Stomach (tissue), 9 donors: ENCODE results near the gene ITGAV. TPM values are rescaled to one million over a fixed set of nuclear protein-coding genes. Genes with fewer than 3 reads are reported as not detected.
A peak's percentile ranks its signal among the peaks of the same experiment; 100 is the strongest.

ENCODE experiments used
- DNase-seq, 2 donors: peaks; one replicate each; pipeline versions ENCODE4 v3.0.0 to v3.0.0-alpha.2; 2013 to 2019
- H3K27ac ChIP-seq, 5 donors: fragments of 200-600 bp in 4 of 5; sonication (generic) in 4 of 5; one replicate each; pipeline ENCODE4 v1.5.1; 2013 to 2019; ENCODE audit warnings: mild to moderate bottlenecking in 1 of 5, moderate library complexity in 1 of 5
- H3K27me3 ChIP-seq, 3 donors: fragments of 200-600 bp; sonication (generic); one replicate each; pipeline ENCODE4 v1.5.1; 2017 to 2019; ENCODE audit warnings: mixed run types in 1 of 3
- H3K36me3 ChIP-seq, 4 donors: fragments of 200-600 bp; sonication (generic); 1 replicate in 3 of 4; 2 replicates in 1 of 4; pipeline ENCODE4 v1.5.1; 2016 to 2019
- H3K4me1 ChIP-seq, 4 donors: fragments of 200-600 bp; sonication (generic); one replicate each; pipeline ENCODE4 v1.5.1; 2016 to 2019
- H3K4me3 ChIP-seq, 4 donors: fragments of 200-600 bp; sonication (generic) in 3 of 4; one replicate each; pipeline ENCODE4 v1.5.1; 2016 to 2019; ENCODE audit warnings: mild to moderate bottlenecking in 1 of 4
- H3K9me3 ChIP-seq, 4 donors: fragments of 200-600 bp; sonication (generic); one replicate each; pipeline ENCODE4 v1.5.1; 2016 to 2019
- EP300 ChIP-seq: sonication (generic); formaldehyde crosslinking; IDR thresholded peaks from one replicate; pipeline ENCODE4 v1.6.1; 2017; ENCODE audit warnings: antibody characterized with exemption
- POLR2A ChIP-seq, 4 donors: fragments of 450-650 bp; IDR thresholded peaks; one replicate each; pipeline ENCODE4 v1.6.1; 2016; ENCODE audit warnings: antibody characterized with exemption in 4 of 4, control low read depth in 2 of 4, mild to moderate bottlenecking in 1 of 4, moderate library complexity in 1 of 4
- POLR2AphosphoS5 ChIP-seq, 3 donors: sonication (generic); formaldehyde crosslinking; IDR thresholded peaks; one replicate each; pipeline ENCODE4 v1.6.1; 2016; ENCODE audit warnings: antibody characterized with exemption in 3 of 3
- whole genome bisulfite sequencing, 5 donors: extraction: QIAGEN DNeasy Blood & Tissue Kit in 3 of 5; methylation state at CpG; one replicate each; pipeline versions ENCODE4 v1.1.5 to v1.1.7; 2013 to 2018; 5-methylcytosine and 5-hydroxymethylcytosine counted together
- intact Hi-C: fragments of 100-400 bp; cut with DNase I; formaldehyde crosslinking; loops from one replicate; pipeline ENCODE4 v1.15.1; 2023; ENCODE audit warnings: low total_unique reads
- polyA plus RNA-seq, 3 donors: library from polyadenylated mRNA; stranded (reverse); fragments of 200-250 nt; gene quantifications; one replicate each; pipeline ENCODE4 v1.2.3, GENCODE V29; 2013
- total RNA-seq, 5 donors: library from RNA; depleted of rRNA; stranded (reverse); fragments of >200 nt; gene quantifications; one replicate each; pipeline versions ENCODE4 v1.1.0 to v1.2.3, GENCODE V29; 2014 to 2016
- TF ChIP-seq, protein P1 (sequence below), 7 experiments: fragments of 450-650 bp in 4 of 7; fragments of 200-600 bp in 3 of 7; sonication (generic) in 3 of 7; IDR thresholded peaks; one replicate each; pipeline ENCODE4 v1.5.1; 2016 to 2019; ENCODE audit warnings: antibody characterized with exemption in 7 of 7, control low read depth in 2 of 7, mild to moderate bottlenecking in 1 of 7
- donor health status: healthy with polysubstance abuse.
- donor health status: Bipolar disorder and iron deficiency.
- donor health status: healthy.

The ITGAV gene
- total and polyA plus RNA-seq, 8 donors: 7.8 to 393 (median 75.5) TPM

DNA sequence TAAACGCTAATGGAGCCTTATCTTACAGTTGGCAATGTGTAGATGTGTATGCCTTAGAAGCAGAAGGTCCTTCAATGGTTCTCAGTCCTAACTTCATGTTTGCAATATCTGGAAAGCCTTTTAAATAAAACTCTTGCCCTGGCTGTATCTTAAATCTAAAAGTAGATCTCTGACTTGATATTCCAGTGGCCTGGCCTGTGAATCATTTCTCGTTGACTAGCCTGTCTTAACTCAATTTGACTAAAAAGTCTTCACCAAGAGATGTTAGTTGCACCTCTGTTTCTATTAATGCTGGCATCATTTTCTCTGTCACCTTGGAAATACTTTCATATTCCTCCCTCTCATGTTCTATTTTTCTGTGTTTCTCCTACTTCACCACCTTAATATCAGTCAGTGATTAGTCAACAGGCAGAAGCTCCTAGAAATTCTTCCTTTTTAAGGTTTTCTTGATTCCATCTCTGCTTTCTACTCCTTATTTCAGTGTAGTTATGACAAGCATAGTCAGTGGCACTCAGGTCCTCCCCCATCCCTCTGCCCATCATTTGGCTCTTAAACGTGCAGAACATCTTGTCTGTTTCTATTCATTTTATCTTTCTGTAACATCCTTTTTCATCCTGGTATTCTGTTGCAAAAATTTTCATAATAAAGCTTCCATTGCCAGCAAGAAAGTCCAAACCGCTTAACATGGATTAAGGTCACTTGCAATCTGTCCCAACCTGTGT, 4.3 kb downstream of the ITGAV start:
- H3K27ac ChIP-seq: peak overlapping the region in 2 of 5 donors; percentile 5 to 6
- 55 to 72% (median 64%) methylated on average over 4 of the region's 4 CpGs for WGBS, 5 donors

DNA sequence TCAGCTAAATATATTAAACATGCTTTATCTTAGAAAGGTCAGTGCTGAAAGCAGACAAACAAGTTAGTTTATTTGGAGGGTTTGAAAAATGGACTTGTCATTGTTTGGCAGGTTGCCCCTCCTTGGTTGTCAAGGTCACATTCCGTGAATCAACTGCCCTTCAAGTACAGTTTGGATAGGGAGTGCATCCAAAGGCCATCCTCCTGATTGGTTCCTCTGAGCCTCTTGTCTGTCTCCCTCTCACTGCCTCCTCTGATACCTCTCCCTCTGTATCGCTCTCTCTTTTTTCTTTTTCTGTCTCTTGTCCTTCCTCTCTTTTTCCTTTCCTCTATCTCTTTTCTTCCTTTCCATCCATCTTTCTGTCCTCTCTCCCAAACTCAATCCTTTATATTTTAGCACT, 5.4 kb downstream of the ITGAV start:
- TF ChIP-seq, protein P1, sequence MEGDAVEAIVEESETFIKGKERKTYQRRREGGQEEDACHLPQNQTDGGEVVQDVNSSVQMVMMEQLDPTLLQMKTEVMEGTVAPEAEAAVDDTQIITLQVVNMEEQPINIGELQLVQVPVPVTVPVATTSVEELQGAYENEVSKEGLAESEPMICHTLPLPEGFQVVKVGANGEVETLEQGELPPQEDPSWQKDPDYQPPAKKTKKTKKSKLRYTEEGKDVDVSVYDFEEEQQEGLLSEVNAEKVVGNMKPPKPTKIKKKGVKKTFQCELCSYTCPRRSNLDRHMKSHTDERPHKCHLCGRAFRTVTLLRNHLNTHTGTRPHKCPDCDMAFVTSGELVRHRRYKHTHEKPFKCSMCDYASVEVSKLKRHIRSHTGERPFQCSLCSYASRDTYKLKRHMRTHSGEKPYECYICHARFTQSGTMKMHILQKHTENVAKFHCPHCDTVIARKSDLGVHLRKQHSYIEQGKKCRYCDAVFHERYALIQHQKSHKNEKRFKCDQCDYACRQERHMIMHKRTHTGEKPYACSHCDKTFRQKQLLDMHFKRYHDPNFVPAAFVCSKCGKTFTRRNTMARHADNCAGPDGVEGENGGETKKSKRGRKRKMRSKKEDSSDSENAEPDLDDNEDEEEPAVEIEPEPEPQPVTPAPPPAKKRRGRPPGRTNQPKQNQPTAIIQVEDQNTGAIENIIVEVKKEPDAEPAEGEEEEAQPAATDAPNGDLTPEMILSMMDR (IDR thresholded peaks at IDR 0.05): no peak
- TF ChIP-seq POLR2A (IDR thresholded peaks at IDR 0.05): no peak
- TF ChIP-seq POLR2AphosphoS5 (IDR thresholded peaks at IDR 0.05): peak in 1 of 3 donors; percentile 30
- no peak for TF ChIP-seq EP300
- intact Hi-C loops: no loop called here
- Histone ChIP-seq H3K27me3 (no peaks in the 10 kb centered on the region), H3K27ac (peak overlapping the region in 1 of 5 donors; percentile 5), H3K36me3 (no peaks in the 10 kb centered on the region), H3K4me1 (peaks cover 16 to 85% (median 44%) of the 10 kb centered on the region in 4 donors), H3K9me3 (no peaks in the 10 kb centered on the region), H3K4me3 (no peak overlapping the region)
- WGBS, 5 donors: 37 to 57% (median 50%) methylated on average over 2 of the region's 2 CpGs
- DNase-seq: peak; percentile 38 to 68

More for the DNA sequence above, 4.3 kb downstream of the ITGAV start:
- DNase-seq: no peak
- Histone ChIP-seq H3K4me3 (no peak overlapping the region), H3K36me3 (no peaks in the 10 kb centered on the region), H3K4me1 (peaks cover 16 to 76% (median 41%) of the 10 kb centered on the region in 4 donors), H3K9me3 (no peaks in the 10 kb centered on the region), H3K27me3 (no peaks in the 10 kb centered on the region)
- intact Hi-C loops: no loop called here
- TF ChIP-seq, protein P1 (IDR thresholded peaks at IDR 0.05): no peak
- no peak for TF ChIP-seq POLR2AphosphoS5 (IDR thresholded peaks at IDR 0.05)
- no peak for TF ChIP-seq EP300
- no peak for TF ChIP-seq POLR2A (IDR thresholded peaks at IDR 0.05)

DNA sequence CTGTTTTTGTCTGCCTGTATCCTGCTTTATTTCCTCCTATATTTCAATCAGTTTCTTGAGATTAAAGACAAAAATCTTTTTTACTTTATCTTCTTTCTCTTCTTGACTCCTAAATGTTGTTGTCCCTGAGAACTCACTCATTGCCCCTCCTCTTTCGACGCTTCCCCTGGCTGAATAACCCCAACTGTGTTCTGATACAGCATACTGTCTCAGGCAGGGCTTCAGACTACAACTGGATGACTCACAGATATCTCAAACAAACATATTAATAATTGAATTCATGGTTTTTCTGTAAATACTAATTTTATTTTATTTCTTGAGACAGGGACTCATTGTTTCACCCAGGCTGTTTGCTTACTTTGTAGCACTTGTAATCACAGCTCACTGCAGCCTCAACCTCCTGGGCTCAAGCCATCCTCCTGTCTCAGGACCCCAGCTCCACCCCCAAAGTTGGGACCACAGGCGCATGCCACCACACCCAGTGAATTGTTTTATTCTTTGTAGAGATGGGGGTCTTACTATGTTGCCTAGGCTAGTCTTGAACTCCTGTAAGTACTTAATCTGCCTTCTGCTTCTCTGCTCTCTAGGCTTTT, 9.4 kb downstream of the ITGAV start:
- intact Hi-C loops: no loop called here
- no peak overlapping the region for H3K27ac ChIP-seq
- H3K9me3 ChIP-seq: no peaks in the 10 kb centered on the region
- TF ChIP-seq POLR2AphosphoS5 (IDR thresholded peaks at IDR 0.05): no peak
- TF ChIP-seq EP300: no peak
- TF ChIP-seq POLR2A (IDR thresholded peaks at IDR 0.05): no peak
- TF ChIP-seq, protein P1 (IDR thresholded peaks at IDR 0.05): no peak
- H3K4me1 ChIP-seq: peaks cover 12 to 56% (median 25%) of the 10 kb centered on the region in 4 donors
- no peaks in the 10 kb centered on the region for H3K27me3 ChIP-seq
- 74 to 90% (median 83%) methylated on average over 3 of the region's 3 CpGs for WGBS, 5 donors
- H3K4me3 ChIP-seq: no peak overlapping the region
- peaks cover 0 to 24% (median 19%) of the 10 kb centered on the region in 4 donors for H3K36me3 ChIP-seq
- no peak for DNase-seq

DNA sequence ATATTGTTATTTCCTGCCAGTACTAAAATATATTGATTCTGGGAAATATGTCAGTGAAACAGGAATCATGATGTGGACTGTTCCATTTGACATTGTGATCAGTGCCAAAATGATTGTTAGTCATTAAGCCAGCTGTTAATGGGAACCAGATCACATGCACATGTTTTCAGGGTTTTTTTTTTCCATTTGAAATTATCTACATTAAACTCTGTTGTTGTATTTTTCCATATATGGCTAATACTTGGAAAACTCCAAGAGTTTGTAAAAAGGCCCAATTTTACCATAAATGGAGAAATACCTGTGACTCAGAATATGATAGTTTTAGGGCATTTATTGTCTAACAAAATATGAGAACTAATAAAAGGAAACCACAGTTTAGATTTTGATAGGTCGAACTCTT, 13.4 kb downstream of the ITGAV start:
- DNase-seq: no peak
- Histone ChIP-seq H3K4me1 (peaks cover 5 to 27% (median 13%) of the 10 kb centered on the region in 4 donors), H3K4me3 (no peak overlapping the region), H3K27me3 (no peaks in the 10 kb centered on the region), H3K9me3 (no peaks in the 10 kb centered on the region), H3K36me3 (peaks cover 0 to 42% (median 31%) of the 10 kb centered on the region in 4 donors), H3K27ac (no peak overlapping the region)
- intact Hi-C loops: no loop called here
- WGBS, 5 donors: 91 to 95% (median 91%) methylated on average over 1 of the region's 1 CpG
- TF ChIP-seq POLR2A (IDR thresholded peaks at IDR 0.05) (no peak), POLR2AphosphoS5 (IDR thresholded peaks at IDR 0.05) (no peak), EP300 (no peak)
- TF ChIP-seq, protein P1 (IDR thresholded peaks at IDR 0.05): no peak
